ENCODE data around the gene MRE11. TPM values are rescaled to one million over a fixed set of nuclear protein-coding genes. Genes with fewer than 3 reads are reported as not detected.

MRE11 gene
- total RNA-seq, 4 donors from 2014 or later, result 5.6 to 17.0 (median 9.9) TPM

- Histone ChIP-seq H3K36me3 (no peaks in the 10 kb centered on the region), H3K27ac (no peak within 1 kb of the TSS), H3K27me3 (peaks cover 41% of the 10 kb centered on the region), H3K4me3 (peak within 1 kb of the TSS in 2 of 4 donors; percentile 10 to 40), H3K9me3 (no peaks in the 10 kb centered on the region), H3K4me1 (peaks cover 0 to 5% (median 0%) of the 10 kb centered on the region in 4 donors)
- in situ Hi-C loops (cut with MboI; ENCODE audit: low pct_ligation_motif_present in 1 of 4, low pct_unique_long_range_greater_than_20kb in 1 of 4, low sequenced_read_pairs in 3 of 4) (loop anchor here in 1 of 4 donors (25.0 kb wide), 1 partner anchor 214 kb away; no protein-coding TSS in a partner anchor), intact Hi-C loops (cut with DNase I; ENCODE audit: low total_unique reads) (no loop called here)
- TF ChIP-seq CTCF (IDR thresholded peaks at IDR 0.05) (no peak), POLR2AphosphoS5 (IDR thresholded peaks at IDR 0.05) (no peak), EP300 (IDR thresholded peaks at IDR 0.05; ENCODE audit: low read depth) (no peak), POLR2A (IDR thresholded peaks at IDR 0.05) (no peak)
- DNase-seq, result no peak
- WGBS, 2 donors (ENCODE audit: low coverage in 1 of 2), result 23 to 62% methylated on average over 4 to 28 of the region's 73 CpGs
Observed at GRCh38 chr11:94400839-94401772, 92.5 kb downstream of the MRE11 start, which contains the start of gene GPR83. Gene GPR83 (minus strand): TSS chr11:94401419. CDS start chr11:94401247, 172 bp downstream.

GRCh38 chr11:94400457-94400838 lies 93.2 kb downstream of the MRE11 start:
- H3K4me1 ChIP-seq, result peaks cover 0 to 5% (median 0%) of the 10 kb centered on the region in 4 donors
- in situ Hi-C loops (cut with MboI; ENCODE audit: low pct_ligation_motif_present in 1 of 4, low pct_unique_long_range_greater_than_20kb in 1 of 4, low sequenced_read_pairs in 3 of 4) (loop anchor here in 1 of 4 donors (25.0 kb wide), 1 partner anchor 213 kb away; no protein-coding TSS in a partner anchor), intact Hi-C loops (cut with DNase I; ENCODE audit: low total_unique reads) (no loop called here)
- no peak overlapping the region for H3K27ac ChIP-seq
- no peaks in the 10 kb centered on the region for H3K9me3 ChIP-seq
- DNase-seq, result no peak
- TF ChIP-seq POLR2AphosphoS5 (IDR thresholded peaks at IDR 0.05) (no peak), EP300 (IDR thresholded peaks at IDR 0.05; ENCODE audit: low read depth) (no peak), CTCF (IDR thresholded peaks at IDR 0.05) (no peak)
- H3K27me3 ChIP-seq, result peaks cover 41% of the 10 kb centered on the region
- H3K4me3 ChIP-seq, result peak overlapping the region in 1 of 4 donors; percentile 40
- WGBS, 2 donors (ENCODE audit: low coverage in 1 of 2), result 18 to 40% methylated on average over 4 of the region's 4 CpGs
- H3K36me3 ChIP-seq, result no peaks in the 10 kb centered on the region

- Histone ChIP-seq H3K4me3 (no peak overlapping the region), H3K27ac (no peak overlapping the region), H3K27me3 (peaks cover 41% of the 10 kb centered on the region), H3K36me3 (no peaks in the 10 kb centered on the region), H3K9me3 (no peaks in the 10 kb centered on the region), H3K4me1 (peaks cover 0 to 5% (median 0%) of the 10 kb centered on the region in 4 donors)
- in situ Hi-C loops (cut with MboI; ENCODE audit: low pct_ligation_motif_present in 1 of 4, low pct_unique_long_range_greater_than_20kb in 1 of 4, low sequenced_read_pairs in 3 of 4) (loop anchor here in 1 of 4 donors (25.0 kb wide), 1 partner anchor 213 kb away; no protein-coding TSS in a partner anchor), intact Hi-C loops (cut with DNase I; ENCODE audit: low total_unique reads) (no loop called here)
- 52 to 55% methylated on average over 3 to 4 of the region's 4 CpGs for WGBS, 2 donors (ENCODE audit: low coverage in 1 of 2)
- TF ChIP-seq CTCF (IDR thresholded peaks at IDR 0.05), result no peak
- no peak for TF ChIP-seq POLR2AphosphoS5 (IDR thresholded peaks at IDR 0.05)
- no peak for TF ChIP-seq EP300 (IDR thresholded peaks at IDR 0.05; ENCODE audit: low read depth)
- DNase-seq, result no peak
Observed at GRCh38 chr11:94400050-94400449, 93.6 kb downstream of the MRE11 start.

- intact Hi-C loops (cut with DNase I; ENCODE audit: low total_unique reads) (no loop called here), in situ Hi-C loops (cut with MboI; ENCODE audit: low pct_ligation_motif_present in 1 of 4, low pct_unique_long_range_greater_than_20kb in 1 of 4, low sequenced_read_pairs in 3 of 4) (no loop called here)
- Histone ChIP-seq H3K9me3 (no peaks in the 10 kb centered on the region), H3K36me3 (no peaks in the 10 kb centered on the region), H3K4me1 (peaks cover 0 to 5% (median 0%) of the 10 kb centered on the region in 4 donors), H3K4me3 (no peak overlapping the region), H3K27ac (no peak overlapping the region), H3K27me3 (peaks cover 41% of the 10 kb centered on the region)
- 58 to 83% methylated on average over 3 to 5 of the region's 5 CpGs for WGBS, 2 donors (ENCODE audit: low coverage in 1 of 2)
- DNase-seq, result no peak
- TF ChIP-seq POLR2A (IDR thresholded peaks at IDR 0.05) (no peak), CTCF (IDR thresholded peaks at IDR 0.05) (no peak), POLR2AphosphoS5 (IDR thresholded peaks at IDR 0.05) (no peak), EP300 (IDR thresholded peaks at IDR 0.05; ENCODE audit: low read depth) (no peak)
Observed at GRCh38 chr11:94398101-94398500, 95.5 kb downstream of the MRE11 start.
